ENCODE measurements around the gene RBM42.

RBM42 gene

GRCh38 chr19:35612224-35612558, 16.6 kb upstream of the RBM42 start:
- Mint-ChIP-seq H3K9me3 (ENCODE audit: low read depth) (no peaks in the 10 kb centered on the region), H3K36me3 (peaks cover 8% of the 10 kb centered on the region), H3K27me3 (no peaks in the 10 kb centered on the region), H3K27ac (peak overlapping the region; percentile 81), H3K4me3 (peak overlapping the region; percentile 89), H3K4me1 (ENCODE audit: low read depth) (peaks cover 28% of the 10 kb centered on the region)

GRCh38 chr19:35612559-35613321, 16.1 kb upstream of the RBM42 start, which contains the start of gene HAUS5:
Gene HAUS5 (plus strand): TSS chr19:35612735. CDS start chr19:35612795, 60 bp downstream.
- Mint-ChIP-seq H3K27me3 (no peaks in the 10 kb centered on the region), H3K36me3 (peaks cover 6% of the 10 kb centered on the region), H3K27ac (peak within 1 kb of the TSS; percentile 81), H3K9me3 (ENCODE audit: low read depth) (no peaks in the 10 kb centered on the region), H3K4me1 (ENCODE audit: low read depth) (peaks cover 28% of the 10 kb centered on the region), H3K4me3 (peak within 1 kb of the TSS; percentile 89)

DNA sequence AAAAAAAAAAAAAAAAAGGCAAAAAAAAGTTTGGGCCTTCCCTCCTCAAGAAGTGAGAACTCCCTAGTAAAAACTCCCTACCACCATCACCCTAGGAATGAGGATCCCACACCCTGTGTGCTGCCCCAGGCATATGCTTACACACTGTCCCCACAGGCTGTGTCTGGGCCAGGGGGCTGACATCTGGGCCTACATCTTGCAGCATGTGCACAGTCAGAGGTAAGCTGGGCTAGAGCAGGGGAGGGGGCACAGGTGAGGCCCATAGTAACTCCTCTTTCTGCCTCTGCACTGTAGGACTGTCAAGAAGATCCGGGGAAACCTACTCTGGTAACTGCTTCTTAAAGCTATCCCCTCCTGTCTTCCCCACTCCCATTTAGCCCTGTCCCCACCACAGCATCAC, 15.3 kb upstream of the RBM42 start:
- H3K36me3 Mint-ChIP-seq = peaks cover 2% of the 10 kb centered on the region
- H3K9me3 Mint-ChIP-seq (ENCODE audit: low read depth) = no peaks in the 10 kb centered on the region
- H3K27ac Mint-ChIP-seq = peak overlapping the region; percentile 72
- H3K27me3 Mint-ChIP-seq = no peaks in the 10 kb centered on the region
- peaks cover 26% of the 10 kb centered on the region for H3K4me1 Mint-ChIP-seq (ENCODE audit: low read depth)
- H3K4me3 Mint-ChIP-seq = peak overlapping the region; percentile 89

- Mint-ChIP-seq H3K36me3 (peaks cover 2% of the 10 kb centered on the region), H3K9me3 (ENCODE audit: low read depth) (no peaks in the 10 kb centered on the region), H3K27ac (no peak overlapping the region), H3K4me1 (ENCODE audit: low read depth) (peaks cover 15% of the 10 kb centered on the region), H3K27me3 (no peaks in the 10 kb centered on the region), H3K4me3 (no peak overlapping the region)
These were observed 13.8 kb upstream of the RBM42 start for GRCh38 chr19:35615036-35615435.

DNA sequence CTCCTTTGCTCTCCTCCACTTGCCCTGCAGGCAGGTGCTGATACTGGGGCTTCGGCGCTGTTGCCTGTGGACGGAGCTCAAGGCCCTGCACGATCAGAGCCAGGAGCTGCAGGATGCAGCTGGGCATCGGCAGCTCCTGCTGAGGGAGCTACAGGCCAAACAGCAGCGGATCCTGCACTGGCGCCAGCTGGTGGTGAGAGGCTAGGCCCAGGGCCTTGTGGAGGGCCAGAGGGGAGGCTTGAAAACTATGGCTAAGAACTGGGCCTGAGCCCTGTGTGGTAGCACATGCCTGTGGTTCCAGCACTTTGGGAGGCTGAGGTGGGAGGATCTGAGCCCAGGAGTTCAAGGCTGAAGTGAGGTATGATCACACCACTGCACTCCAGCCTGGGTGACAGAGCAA, 10.0 kb upstream of the RBM42 start:
- peaks cover 2% of the 10 kb centered on the region for H3K36me3 Mint-ChIP-seq
- no peak overlapping the region for H3K27ac Mint-ChIP-seq
- H3K27me3 Mint-ChIP-seq = no peaks in the 10 kb centered on the region
- no peaks in the 10 kb centered on the region for H3K9me3 Mint-ChIP-seq (ENCODE audit: low read depth)
- H3K4me1 Mint-ChIP-seq (ENCODE audit: low read depth) = no peaks in the 10 kb centered on the region
- no peak overlapping the region for H3K4me3 Mint-ChIP-seq

DNA sequence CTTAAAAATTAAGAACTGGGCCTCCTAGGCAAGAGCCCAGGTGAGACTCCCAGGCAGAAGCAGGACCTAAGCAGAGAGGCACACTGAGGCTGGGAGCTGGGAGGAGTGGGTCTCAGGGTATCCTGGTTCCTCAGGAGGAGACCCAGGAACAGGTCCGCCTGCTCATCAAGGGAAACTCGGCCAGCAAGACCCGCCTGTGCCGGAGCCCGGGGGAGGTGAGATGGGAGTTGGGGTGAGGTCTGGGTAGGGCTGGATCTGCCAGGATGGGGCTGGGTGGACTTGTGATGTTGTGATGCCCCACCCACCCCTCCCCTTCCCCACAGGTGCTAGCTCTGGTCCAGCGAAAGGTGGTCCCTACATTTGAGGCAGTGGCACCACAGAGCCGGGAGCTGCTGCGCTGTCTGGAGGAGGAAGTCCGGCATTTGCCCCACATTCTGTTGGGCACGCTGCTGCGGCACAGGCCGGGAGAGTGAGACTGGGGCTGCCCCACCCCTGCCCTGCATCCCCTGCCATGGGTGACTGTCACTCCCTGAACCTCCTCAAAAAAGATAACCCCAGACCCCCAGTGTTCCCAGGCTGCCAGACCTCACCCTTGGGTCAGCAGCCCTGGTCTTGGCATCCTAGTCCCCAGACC, 9.4 kb upstream of the RBM42 start:
- Mint-ChIP-seq H3K9me3 (ENCODE audit: low read depth) (no peaks in the 10 kb centered on the region), H3K27me3 (no peaks in the 10 kb centered on the region)

GRCh38 chr19:35620001-35620400, 8.8 kb upstream of the RBM42 start:
- H3K4me1 Mint-ChIP-seq (ENCODE audit: low read depth) = no peaks in the 10 kb centered on the region
- H3K36me3 Mint-ChIP-seq = peaks cover 2% of the 10 kb centered on the region
- H3K9me3 Mint-ChIP-seq (ENCODE audit: low read depth) = no peaks in the 10 kb centered on the region
- no peak overlapping the region for H3K27ac Mint-ChIP-seq
- H3K27me3 Mint-ChIP-seq = no peaks in the 10 kb centered on the region
- no peak overlapping the region for H3K4me3 Mint-ChIP-seq

More for the DNA sequence above, 9.4 kb upstream of the RBM42 start:
- Mint-ChIP-seq H3K27ac (no peak overlapping the region), H3K36me3 (peaks cover 2% of the 10 kb centered on the region), H3K4me3 (no peak overlapping the region), H3K4me1 (ENCODE audit: low read depth) (no peaks in the 10 kb centered on the region)

DNA sequence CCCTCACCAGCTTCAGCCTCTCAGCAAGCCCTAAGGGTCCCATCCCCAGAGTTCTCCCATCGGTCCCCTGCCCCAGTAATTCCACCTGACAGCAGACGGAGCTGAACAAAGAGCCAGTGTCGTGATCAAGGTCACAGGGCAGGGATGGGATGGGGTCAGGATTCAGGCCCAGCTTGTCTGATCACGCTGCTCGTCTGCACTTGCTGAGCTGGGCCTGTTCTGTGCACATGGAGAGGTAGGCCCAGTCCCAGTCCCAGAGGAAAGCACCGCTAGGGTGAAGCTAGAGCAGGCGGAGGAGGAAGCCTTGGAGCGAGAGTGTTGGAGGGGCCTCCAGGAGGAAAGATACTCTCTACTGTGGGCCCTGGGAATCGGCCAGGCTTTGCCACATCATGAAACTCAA, 7.1 kb upstream of the RBM42 start:
- no peaks in the 10 kb centered on the region for H3K27me3 Mint-ChIP-seq
- H3K9me3 Mint-ChIP-seq (ENCODE audit: low read depth) = no peaks in the 10 kb centered on the region
- H3K27ac Mint-ChIP-seq = no peak overlapping the region
- no peak overlapping the region for H3K4me3 Mint-ChIP-seq
- H3K36me3 Mint-ChIP-seq = no peaks in the 10 kb centered on the region
- no peaks in the 10 kb centered on the region for H3K4me1 Mint-ChIP-seq (ENCODE audit: low read depth)

GRCh38 chr19:35622750-35623149, 6.1 kb upstream of the RBM42 start:
- H3K36me3 Mint-ChIP-seq = no peaks in the 10 kb centered on the region
- H3K9me3 Mint-ChIP-seq (ENCODE audit: low read depth) = no peaks in the 10 kb centered on the region
- no peaks in the 10 kb centered on the region for H3K4me1 Mint-ChIP-seq (ENCODE audit: low read depth)
- H3K27me3 Mint-ChIP-seq = no peaks in the 10 kb centered on the region
- no peak overlapping the region for H3K4me3 Mint-ChIP-seq
- no peak overlapping the region for H3K27ac Mint-ChIP-seq

DNA sequence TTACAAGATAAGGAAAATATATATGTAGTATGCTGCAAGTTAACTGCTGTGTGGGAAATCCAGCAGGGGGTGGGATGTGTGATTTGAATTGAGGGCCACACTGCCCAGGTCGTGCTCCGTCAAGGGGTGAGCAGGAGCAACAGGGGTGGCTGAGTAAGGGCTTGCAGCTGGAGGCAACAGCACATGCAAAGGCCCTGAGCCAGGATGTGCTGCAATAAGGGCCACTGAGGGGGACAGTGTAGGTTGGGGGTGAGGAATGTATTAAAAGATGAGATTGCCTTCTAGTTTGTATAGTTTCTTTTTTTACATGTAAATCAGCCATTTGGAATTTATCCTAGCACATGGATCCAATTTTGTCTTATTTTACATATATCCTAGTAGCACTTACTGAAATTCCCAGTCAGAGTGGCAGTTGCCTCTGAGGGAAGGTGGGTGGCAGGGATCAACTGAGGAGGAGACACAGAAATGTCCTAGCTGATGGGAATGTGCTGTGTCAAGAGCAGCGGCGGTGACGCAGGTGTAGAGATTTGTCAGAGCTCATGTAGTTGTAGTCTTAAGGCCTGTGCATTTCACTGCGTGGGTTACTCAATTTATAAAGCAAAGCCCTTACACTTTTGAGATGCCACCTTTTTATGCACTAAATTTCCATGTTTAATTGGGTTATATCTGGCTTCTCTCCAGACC, 5.4 kb upstream of the RBM42 start:
- no peaks in the 10 kb centered on the region for H3K36me3 Mint-ChIP-seq
- H3K27me3 Mint-ChIP-seq = no peaks in the 10 kb centered on the region
- peaks cover 5% of the 10 kb centered on the region for H3K4me1 Mint-ChIP-seq (ENCODE audit: low read depth)
- no peak overlapping the region for H3K27ac Mint-ChIP-seq
- no peaks in the 10 kb centered on the region for H3K9me3 Mint-ChIP-seq (ENCODE audit: low read depth)
- H3K4me3 Mint-ChIP-seq = no peak overlapping the region

- Mint-ChIP-seq H3K9me3 (ENCODE audit: low read depth) (no peaks in the 10 kb centered on the region), H3K4me1 (ENCODE audit: low read depth) (peaks cover 20% of the 10 kb centered on the region), H3K36me3 (peaks cover 2% of the 10 kb centered on the region), H3K27ac (peak overlapping the region; percentile 96), H3K4me3 (peak overlapping the region; percentile 98), H3K27me3 (no peaks in the 10 kb centered on the region)
These were observed 622 bp upstream of the RBM42 start for GRCh38 chr19:35628264-35628564.

- peaks cover 2% of the 10 kb centered on the region for H3K36me3 Mint-ChIP-seq
These were observed 447 bp downstream of the RBM42 start for GRCh38 chr19:35629332-35629633.

DNA sequence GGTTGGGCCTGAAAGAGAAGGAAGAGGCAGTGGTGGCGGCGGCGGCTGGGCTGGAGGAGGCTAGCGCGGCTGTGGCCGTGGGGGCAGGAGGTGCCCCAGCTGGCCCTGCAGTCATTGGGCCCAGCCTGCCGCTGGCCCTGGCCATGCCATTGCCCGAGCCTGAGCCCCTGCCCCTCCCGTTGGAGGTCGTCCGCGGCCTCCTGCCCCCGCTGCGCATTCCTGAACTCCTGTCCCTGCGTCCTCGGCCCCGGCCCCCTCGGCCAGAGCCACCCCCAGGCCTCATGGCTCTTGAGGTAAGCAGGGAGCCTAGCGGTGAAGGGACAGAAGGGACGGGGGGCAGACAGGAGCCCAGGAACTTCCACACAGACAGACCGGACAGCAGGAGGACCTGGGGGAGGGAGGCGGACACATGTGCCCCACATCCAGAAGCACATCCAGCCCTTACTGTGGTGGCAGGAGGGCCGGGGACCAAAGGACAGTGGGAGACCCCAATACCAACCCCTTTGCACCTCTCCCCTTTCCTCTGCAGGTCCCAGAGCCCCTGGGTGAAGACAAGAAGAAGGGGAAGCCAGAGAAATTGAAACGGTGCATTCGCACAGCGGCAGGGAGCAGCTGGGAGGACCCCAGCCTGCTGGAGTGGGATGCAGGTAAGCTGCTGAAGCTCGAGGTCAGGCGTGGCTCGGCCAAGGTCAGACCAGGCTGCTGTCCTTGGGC, 5.0 kb downstream of the RBM42 start:
- H3K36me3 Mint-ChIP-seq = peaks cover 2% of the 10 kb centered on the region
- H3K4me3 Mint-ChIP-seq = no peak overlapping the region
- H3K27ac Mint-ChIP-seq = no peak overlapping the region
- no peaks in the 10 kb centered on the region for H3K9me3 Mint-ChIP-seq (ENCODE audit: low read depth)
- H3K27me3 Mint-ChIP-seq = no peaks in the 10 kb centered on the region
- H3K4me1 Mint-ChIP-seq (ENCODE audit: low read depth) = peaks cover 12% of the 10 kb centered on the region

More at GRCh38 chr19:35629332-35629633, 447 bp downstream of the RBM42 start:
- Mint-ChIP-seq H3K27ac (peak overlapping the region; percentile 80), H3K27me3 (no peaks in the 10 kb centered on the region), H3K4me3 (peak overlapping the region; percentile 98), H3K4me1 (ENCODE audit: low read depth) (peaks cover 21% of the 10 kb centered on the region), H3K9me3 (ENCODE audit: low read depth) (no peaks in the 10 kb centered on the region)

DNA sequence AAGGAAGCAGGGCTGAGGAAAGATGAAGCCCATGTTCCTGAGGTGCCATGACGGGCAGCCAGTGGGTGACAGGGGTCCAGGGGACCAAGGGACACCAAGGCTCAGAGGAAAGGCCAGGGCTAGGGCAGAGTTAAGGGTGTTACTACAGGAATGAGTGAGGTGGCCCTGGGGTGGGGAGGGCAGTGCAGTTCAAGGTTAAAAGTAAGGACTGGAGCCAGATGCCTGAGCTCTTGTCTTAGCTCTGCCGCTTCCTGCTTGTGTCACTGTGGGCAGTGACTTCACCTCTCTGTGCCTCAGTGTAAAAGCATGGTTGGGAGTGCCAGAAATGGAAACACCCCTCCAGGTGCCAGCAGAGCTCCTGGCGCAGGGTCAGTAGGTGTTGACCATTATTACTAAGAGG, 7.8 kb downstream of the RBM42 start:
- H3K27ac Mint-ChIP-seq = no peak overlapping the region
- peaks cover 10% of the 10 kb centered on the region for H3K4me1 Mint-ChIP-seq (ENCODE audit: low read depth)
- no peaks in the 10 kb centered on the region for H3K27me3 Mint-ChIP-seq
- no peak overlapping the region for H3K4me3 Mint-ChIP-seq
- H3K36me3 Mint-ChIP-seq = no peaks in the 10 kb centered on the region
- no peaks in the 10 kb centered on the region for H3K9me3 Mint-ChIP-seq (ENCODE audit: low read depth)

DNA sequence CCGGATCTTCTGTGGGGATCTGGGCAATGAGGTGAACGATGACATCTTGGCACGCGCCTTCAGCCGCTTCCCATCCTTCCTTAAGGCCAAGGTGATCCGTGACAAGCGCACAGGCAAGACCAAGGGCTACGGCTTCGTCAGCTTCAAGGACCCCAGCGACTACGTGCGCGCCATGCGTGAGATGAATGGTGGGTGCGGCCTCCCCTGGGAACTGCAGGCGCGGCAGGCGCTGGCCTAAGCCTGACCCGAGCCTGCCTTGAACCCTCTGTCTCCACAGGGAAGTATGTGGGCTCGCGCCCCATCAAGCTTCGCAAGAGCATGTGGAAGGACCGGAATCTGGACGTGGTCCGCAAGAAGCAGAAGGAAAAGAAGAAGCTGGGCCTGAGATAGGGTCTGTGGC, 8.3 kb downstream of the RBM42 start:
- no peak overlapping the region for H3K4me3 Mint-ChIP-seq
- no peaks in the 10 kb centered on the region for H3K9me3 Mint-ChIP-seq (ENCODE audit: low read depth)
- no peaks in the 10 kb centered on the region for H3K27me3 Mint-ChIP-seq
- H3K36me3 Mint-ChIP-seq = no peaks in the 10 kb centered on the region
- H3K27ac Mint-ChIP-seq = no peak overlapping the region
- H3K4me1 Mint-ChIP-seq (ENCODE audit: low read depth) = peaks cover 10% of the 10 kb centered on the region
